Measurements from ENCODE around the gene FRMD3.

Gene FRMD3

GRCh38 chr9:83271665-83272071 lies 266.5 kb downstream of the FRMD3 start:
- ATAC-seq, result no peak

GRCh38 chr9:83270116-83270515 lies 268.1 kb downstream of the FRMD3 start:
- ATAC-seq, result no peak

GRCh38 chr9:83267741-83268140 lies 270.5 kb downstream of the FRMD3 start:
- ATAC-seq, result no peak

GRCh38 chr9:83266666-83267496 lies 271.3 kb downstream of the FRMD3 start:
- ATAC-seq, result peak in 1 of 2 donors; percentile 21

- ATAC-seq, result no peak
Measured at GRCh38 chr9:83266331-83266665, 271.9 kb downstream of the FRMD3 start.

GRCh38 chr9:83264315-83264714 lies 273.9 kb downstream of the FRMD3 start:
- ATAC-seq, result no peak

- ATAC-seq, result no peak
Measured at GRCh38 chr9:83259558-83259957, 278.6 kb downstream of the FRMD3 start.

- no peak for ATAC-seq
Measured at GRCh38 chr9:83257937-83258891, 280.0 kb downstream of the FRMD3 start.

GRCh38 chr9:83247732-83248131 lies 290.5 kb downstream of the FRMD3 start:
- ATAC-seq, result no peak

GRCh38 chr9:83245979-83246659 lies 292.1 kb downstream of the FRMD3 start:
- ATAC-seq, result no peak

GRCh38 chr9:83242066-83242465 lies 296.1 kb downstream of the FRMD3 start:
- ATAC-seq, result no peak

- ATAC-seq, result no peak
Measured at GRCh38 chr9:83240671-83241070, 297.5 kb downstream of the FRMD3 start.

GRCh38 chr9:83239747-83240146 lies 298.5 kb downstream of the FRMD3 start:
- ATAC-seq, result no peak

GRCh38 chr9:83238871-83239640 lies 299.1 kb downstream of the FRMD3 start:
- ATAC-seq, result no peak

GRCh38 chr9:83236029-83236696 lies 302.0 kb downstream of the FRMD3 start:
- ATAC-seq, result no peak

GRCh38 chr9:83235526-83235925 lies 302.7 kb downstream of the FRMD3 start:
- ATAC-seq, result no peak

GRCh38 chr9:83234541-83234940 lies 303.7 kb downstream of the FRMD3 start:
- ATAC-seq, result no peak

- no peak for ATAC-seq
Measured at GRCh38 chr9:83233647-83234046, 304.6 kb downstream of the FRMD3 start.

GRCh38 chr9:83231039-83231438 lies 307.2 kb downstream of the FRMD3 start:
- no peak for ATAC-seq

GRCh38 chr9:83220730-83221129 lies 317.5 kb downstream of the FRMD3 start:
- peak in 1 of 2 donors; percentile 49 for ATAC-seq

- ATAC-seq, result no peak
Measured at GRCh38 chr9:83219924-83220438, 318.2 kb downstream of the FRMD3 start.

All from activated CD4-positive, CD25-positive, alpha-beta regulatory T cell treated with anti-CD3 and anti-CD28 coated beads, Interleukin-2, amount 50 U/mL, for 24 hours (primary cell).